ENCODE measurements around the gene EDN3.

DNA sequence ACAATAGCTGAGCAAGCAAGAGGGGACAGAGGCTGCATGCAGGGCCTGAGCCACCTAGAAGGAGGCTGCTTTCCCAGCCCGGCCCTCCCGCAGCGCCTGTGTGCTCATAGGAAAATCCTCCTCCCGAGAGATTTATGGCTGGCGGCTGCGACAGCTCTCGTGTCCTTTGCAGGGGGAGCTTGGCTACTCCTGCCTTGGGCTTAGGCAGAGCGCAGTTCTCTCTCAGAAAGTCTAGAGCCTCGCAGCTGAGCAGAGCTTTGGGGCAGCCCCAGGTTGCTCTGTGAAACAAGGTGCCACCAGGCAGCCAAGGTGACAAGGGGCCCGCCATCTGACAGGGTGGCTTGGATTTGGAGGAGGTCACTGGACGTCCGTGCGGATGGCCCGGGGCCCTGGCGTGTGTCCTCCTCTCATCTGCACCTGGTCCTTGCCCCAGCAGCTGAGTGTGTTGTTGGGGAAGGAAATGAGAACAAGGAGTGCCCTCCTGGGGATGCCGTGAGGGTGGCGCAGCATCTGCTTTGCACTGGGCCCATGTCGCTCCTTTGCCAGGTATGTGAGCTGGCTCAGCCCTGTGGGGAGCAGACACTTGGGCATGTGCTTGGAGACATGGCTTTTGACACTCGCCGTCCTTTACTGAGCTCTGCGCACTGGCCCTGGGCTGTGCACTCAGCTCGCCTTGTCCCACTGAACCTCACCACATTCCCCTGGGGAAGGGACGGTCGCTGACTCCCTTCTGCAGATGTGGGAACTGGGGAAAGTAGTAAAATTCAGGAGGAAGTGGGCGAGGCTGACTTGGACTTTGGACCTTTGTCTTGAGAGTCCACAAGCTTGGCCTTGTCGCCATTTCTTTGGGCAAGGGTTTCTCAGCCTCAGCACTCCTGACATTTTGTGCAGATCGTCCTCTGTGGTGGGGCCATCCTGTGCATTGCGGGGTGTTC, 41.9 kb downstream of the EDN3 start:
- TF ChIP-seq, protein P1, sequence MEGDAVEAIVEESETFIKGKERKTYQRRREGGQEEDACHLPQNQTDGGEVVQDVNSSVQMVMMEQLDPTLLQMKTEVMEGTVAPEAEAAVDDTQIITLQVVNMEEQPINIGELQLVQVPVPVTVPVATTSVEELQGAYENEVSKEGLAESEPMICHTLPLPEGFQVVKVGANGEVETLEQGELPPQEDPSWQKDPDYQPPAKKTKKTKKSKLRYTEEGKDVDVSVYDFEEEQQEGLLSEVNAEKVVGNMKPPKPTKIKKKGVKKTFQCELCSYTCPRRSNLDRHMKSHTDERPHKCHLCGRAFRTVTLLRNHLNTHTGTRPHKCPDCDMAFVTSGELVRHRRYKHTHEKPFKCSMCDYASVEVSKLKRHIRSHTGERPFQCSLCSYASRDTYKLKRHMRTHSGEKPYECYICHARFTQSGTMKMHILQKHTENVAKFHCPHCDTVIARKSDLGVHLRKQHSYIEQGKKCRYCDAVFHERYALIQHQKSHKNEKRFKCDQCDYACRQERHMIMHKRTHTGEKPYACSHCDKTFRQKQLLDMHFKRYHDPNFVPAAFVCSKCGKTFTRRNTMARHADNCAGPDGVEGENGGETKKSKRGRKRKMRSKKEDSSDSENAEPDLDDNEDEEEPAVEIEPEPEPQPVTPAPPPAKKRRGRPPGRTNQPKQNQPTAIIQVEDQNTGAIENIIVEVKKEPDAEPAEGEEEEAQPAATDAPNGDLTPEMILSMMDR (tag by site-specific recombination; IDR thresholded peaks at IDR 0.05): no peak
- TF ChIP-seq ZXDB (tag by site-specific recombination; IDR thresholded peaks at IDR 0.05) (no peak), ZNF239 (tag by site-specific recombination; IDR thresholded peaks at IDR 0.05) (no peak), ZNF514 (tag by site-specific recombination; IDR thresholded peaks at IDR 0.05) (no peak), ZNF274 (IDR thresholded peaks at IDR 0.05; ENCODE audit: low read length) (no peak), ZNF274 (tag by site-specific recombination; IDR thresholded peaks at IDR 0.05; ENCODE audit: borderline replicate concordance) (no peak), GLI4 (tag by site-specific recombination; IDR thresholded peaks at IDR 0.05) (no peak), ZBTB20 (tag by site-specific recombination; IDR thresholded peaks at IDR 0.05) (no peak), ZNF558 (tag by site-specific recombination; IDR thresholded peaks at IDR 0.05) (no peak), BCL11B (tag by site-specific recombination; IDR thresholded peaks at IDR 0.05; ENCODE audit: low read depth) (no peak), REPIN1 (tag by site-specific recombination; IDR thresholded peaks at IDR 0.05; ENCODE audit: low read depth) (no peak)
- TF ChIP-seq, protein P2, sequence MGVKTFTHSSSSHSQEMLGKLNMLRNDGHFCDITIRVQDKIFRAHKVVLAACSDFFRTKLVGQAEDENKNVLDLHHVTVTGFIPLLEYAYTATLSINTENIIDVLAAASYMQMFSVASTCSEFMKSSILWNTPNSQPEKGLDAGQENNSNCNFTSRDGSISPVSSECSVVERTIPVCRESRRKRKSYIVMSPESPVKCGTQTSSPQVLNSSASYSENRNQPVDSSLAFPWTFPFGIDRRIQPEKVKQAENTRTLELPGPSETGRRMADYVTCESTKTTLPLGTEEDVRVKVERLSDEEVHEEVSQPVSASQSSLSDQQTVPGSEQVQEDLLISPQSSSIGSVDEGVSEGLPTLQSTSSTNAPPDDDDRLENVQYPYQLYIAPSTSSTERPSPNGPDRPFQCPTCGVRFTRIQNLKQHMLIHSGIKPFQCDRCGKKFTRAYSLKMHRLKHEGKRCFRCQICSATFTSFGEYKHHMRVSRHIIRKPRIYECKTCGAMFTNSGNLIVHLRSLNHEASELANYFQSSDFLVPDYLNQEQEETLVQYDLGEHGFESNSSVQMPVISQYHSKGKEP (tag by site-specific recombination; IDR thresholded peaks at IDR 0.05): no peak
- TF ChIP-seq, protein P3, sequence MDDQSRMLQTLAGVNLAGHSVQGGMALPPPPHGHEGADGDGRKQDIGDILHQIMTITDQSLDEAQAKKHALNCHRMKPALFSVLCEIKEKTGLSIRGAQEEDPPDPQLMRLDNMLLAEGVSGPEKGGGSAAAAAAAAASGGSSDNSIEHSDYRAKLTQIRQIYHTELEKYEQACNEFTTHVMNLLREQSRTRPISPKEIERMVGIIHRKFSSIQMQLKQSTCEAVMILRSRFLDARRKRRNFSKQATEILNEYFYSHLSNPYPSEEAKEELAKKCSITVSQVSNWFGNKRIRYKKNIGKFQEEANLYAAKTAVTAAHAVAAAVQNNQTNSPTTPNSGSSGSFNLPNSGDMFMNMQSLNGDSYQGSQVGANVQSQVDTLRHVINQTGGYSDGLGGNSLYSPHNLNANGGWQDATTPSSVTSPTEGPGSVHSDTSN (CRISPR knock-in tag; IDR thresholded peaks at IDR 0.05): no peak
- TF ChIP-seq, protein P4, sequence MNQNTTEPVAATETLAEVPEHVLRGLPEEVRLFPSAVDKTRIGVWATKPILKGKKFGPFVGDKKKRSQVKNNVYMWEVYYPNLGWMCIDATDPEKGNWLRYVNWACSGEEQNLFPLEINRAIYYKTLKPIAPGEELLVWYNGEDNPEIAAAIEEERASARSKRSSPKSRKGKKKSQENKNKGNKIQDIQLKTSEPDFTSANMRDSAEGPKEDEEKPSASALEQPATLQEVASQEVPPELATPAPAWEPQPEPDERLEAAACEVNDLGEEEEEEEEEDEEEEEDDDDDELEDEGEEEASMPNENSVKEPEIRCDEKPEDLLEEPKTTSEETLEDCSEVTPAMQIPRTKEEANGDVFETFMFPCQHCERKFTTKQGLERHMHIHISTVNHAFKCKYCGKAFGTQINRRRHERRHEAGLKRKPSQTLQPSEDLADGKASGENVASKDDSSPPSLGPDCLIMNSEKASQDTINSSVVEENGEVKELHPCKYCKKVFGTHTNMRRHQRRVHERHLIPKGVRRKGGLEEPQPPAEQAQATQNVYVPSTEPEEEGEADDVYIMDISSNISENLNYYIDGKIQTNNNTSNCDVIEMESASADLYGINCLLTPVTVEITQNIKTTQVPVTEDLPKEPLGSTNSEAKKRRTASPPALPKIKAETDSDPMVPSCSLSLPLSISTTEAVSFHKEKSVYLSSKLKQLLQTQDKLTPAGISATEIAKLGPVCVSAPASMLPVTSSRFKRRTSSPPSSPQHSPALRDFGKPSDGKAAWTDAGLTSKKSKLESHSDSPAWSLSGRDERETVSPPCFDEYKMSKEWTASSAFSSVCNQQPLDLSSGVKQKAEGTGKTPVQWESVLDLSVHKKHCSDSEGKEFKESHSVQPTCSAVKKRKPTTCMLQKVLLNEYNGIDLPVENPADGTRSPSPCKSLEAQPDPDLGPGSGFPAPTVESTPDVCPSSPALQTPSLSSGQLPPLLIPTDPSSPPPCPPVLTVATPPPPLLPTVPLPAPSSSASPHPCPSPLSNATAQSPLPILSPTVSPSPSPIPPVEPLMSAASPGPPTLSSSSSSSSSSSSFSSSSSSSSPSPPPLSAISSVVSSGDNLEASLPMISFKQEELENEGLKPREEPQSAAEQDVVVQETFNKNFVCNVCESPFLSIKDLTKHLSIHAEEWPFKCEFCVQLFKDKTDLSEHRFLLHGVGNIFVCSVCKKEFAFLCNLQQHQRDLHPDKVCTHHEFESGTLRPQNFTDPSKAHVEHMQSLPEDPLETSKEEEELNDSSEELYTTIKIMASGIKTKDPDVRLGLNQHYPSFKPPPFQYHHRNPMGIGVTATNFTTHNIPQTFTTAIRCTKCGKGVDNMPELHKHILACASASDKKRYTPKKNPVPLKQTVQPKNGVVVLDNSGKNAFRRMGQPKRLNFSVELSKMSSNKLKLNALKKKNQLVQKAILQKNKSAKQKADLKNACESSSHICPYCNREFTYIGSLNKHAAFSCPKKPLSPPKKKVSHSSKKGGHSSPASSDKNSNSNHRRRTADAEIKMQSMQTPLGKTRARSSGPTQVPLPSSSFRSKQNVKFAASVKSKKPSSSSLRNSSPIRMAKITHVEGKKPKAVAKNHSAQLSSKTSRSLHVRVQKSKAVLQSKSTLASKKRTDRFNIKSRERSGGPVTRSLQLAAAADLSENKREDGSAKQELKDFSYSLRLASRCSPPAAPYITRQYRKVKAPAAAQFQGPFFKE (tag by site-specific recombination; IDR thresholded peaks at IDR 0.05; ENCODE audit: borderline replicate concordance): no peak

All from HEK293 (cell line).